NCI-H2227 treated with DMSO at 0.1 percent for 48 hours (cell line): ENCODE measurements around the gene EEF1A2.

Experiments
- DNase-seq: peaks from one replicate; lab custom pipeline; 2025; lab: John Stamatoyannopoulos, UW

Gene EEF1A2

GRCh38 chr20:63449796-63450730, 48.8 kb downstream of the EEF1A2 start:
- DNase-seq = no peak

GRCh38 chr20:63449025-63449424, 49.9 kb downstream of the EEF1A2 start:
- DNase-seq = no peak

- DNase-seq = no peak
Observed at GRCh38 chr20:63448031-63448430, 50.9 kb downstream of the EEF1A2 start.

GRCh38 chr20:63447320-63447719, 51.6 kb downstream of the EEF1A2 start:
- DNase-seq = no peak

GRCh38 chr20:63446216-63447024, 52.5 kb downstream of the EEF1A2 start:
- no peak for DNase-seq

- DNase-seq = no peak
Observed at GRCh38 chr20:63445075-63445734, 53.7 kb downstream of the EEF1A2 start.

GRCh38 chr20:63444548-63444947, 54.3 kb downstream of the EEF1A2 start:
- DNase-seq = no peak

- DNase-seq = no peak
Observed at GRCh38 chr20:63443606-63444395, 55.1 kb downstream of the EEF1A2 start.

GRCh38 chr20:63442100-63442493, 56.8 kb downstream of the EEF1A2 start:
- DNase-seq = no peak

- no peak for DNase-seq
Observed at GRCh38 chr20:63441136-63442099, 57.5 kb downstream of the EEF1A2 start.

GRCh38 chr20:63440366-63440955, 58.4 kb downstream of the EEF1A2 start:
- DNase-seq = no peak

- no peak for DNase-seq
Observed at GRCh38 chr20:63439866-63440265, 59.0 kb downstream of the EEF1A2 start.

GRCh38 chr20:63438121-63438520, 60.8 kb downstream of the EEF1A2 start:
- DNase-seq = no peak
